ENCODE measurements around the gene GSTM3.

Gene GSTM3

GRCh38 chr1:109739738-109740614 is 862 bp downstream of the GSTM3 start:
- Histone ChIP-seq H3K9ac (ENCODE audit: low read length) (no peak overlapping the region), H3K79me2 (ENCODE audit: insufficient read depth, low read length) (no peaks in the 10 kb centered on the region), H3K4me2 (ENCODE audit: low read depth, low read length, poor library complexity, severe bottlenecking) (no peak overlapping the region), H2AFZ (ENCODE audit: low read depth, low read length, severe bottlenecking) (no peak overlapping the region), H3K36me3 (ENCODE audit: low read length) (no peaks in the 10 kb centered on the region), H4K20me1 (ENCODE audit: low read depth, low read length) (no peaks in the 10 kb centered on the region), H3K27me3 (ENCODE audit: low read length) (no peaks in the 10 kb centered on the region), H3K27ac (ENCODE audit: low read depth, low read length) (no peak overlapping the region), H3K4me3 (ENCODE audit: insufficient read depth, low read length, poor library complexity, severe bottlenecking) (no peak overlapping the region), H3F3A (ENCODE audit: insufficient read depth) (no peaks in the 10 kb centered on the region), H3K9me2 (replicated peaks; ENCODE audit: insufficient read depth, low read length) (no peaks in the 10 kb centered on the region), H3K9me3 (ENCODE audit: insufficient read depth, low read length) (no peaks in the 10 kb centered on the region)
- TF ChIP-seq EZH2phosphoT487 (conservative IDR thresholded peaks at IDR 0.05; ENCODE audit: low read length) (no peak), CTCF (IDR thresholded peaks at IDR 0.05; ENCODE audit: insufficient read depth, low read length, poor library complexity, severe bottlenecking) (no peak)

GRCh38 chr1:109733236-109733870 is 7.5 kb downstream of the GSTM3 start:
- Histone ChIP-seq H3K9me3 (ENCODE audit: insufficient read depth, low read length) (no peaks in the 10 kb centered on the region), H3K9me2 (replicated peaks; ENCODE audit: insufficient read depth, low read length) (no peaks in the 10 kb centered on the region), H3K4me2 (ENCODE audit: low read depth, low read length, poor library complexity, severe bottlenecking) (no peak overlapping the region), H3K9ac (ENCODE audit: low read length) (no peak overlapping the region), H3K79me2 (ENCODE audit: insufficient read depth, low read length) (no peaks in the 10 kb centered on the region), H4K20me1 (ENCODE audit: low read depth, low read length) (no peaks in the 10 kb centered on the region), H3K27ac (ENCODE audit: low read depth, low read length) (no peak overlapping the region), H3F3A (ENCODE audit: insufficient read depth) (no peaks in the 10 kb centered on the region), H3K36me3 (ENCODE audit: low read length) (no peaks in the 10 kb centered on the region), H3K27me3 (ENCODE audit: low read length) (no peaks in the 10 kb centered on the region), H3K4me3 (ENCODE audit: insufficient read depth, low read length, poor library complexity, severe bottlenecking) (no peak overlapping the region), H2AFZ (ENCODE audit: low read depth, low read length, severe bottlenecking) (no peak overlapping the region)
- TF ChIP-seq CTCF (IDR thresholded peaks at IDR 0.05; ENCODE audit: insufficient read depth, low read length, poor library complexity, severe bottlenecking): no peak
- TF ChIP-seq EZH2phosphoT487 (conservative IDR thresholded peaks at IDR 0.05; ENCODE audit: low read length): no peak

- Histone ChIP-seq H3K4me2 (ENCODE audit: low read depth, low read length, poor library complexity, severe bottlenecking) (no peak overlapping the region), H3K27me3 (ENCODE audit: low read length) (no peaks in the 10 kb centered on the region), H3K9me3 (ENCODE audit: insufficient read depth, low read length) (no peaks in the 10 kb centered on the region), H3K4me3 (ENCODE audit: insufficient read depth, low read length, poor library complexity, severe bottlenecking) (no peak overlapping the region), H3F3A (ENCODE audit: insufficient read depth) (no peaks in the 10 kb centered on the region), H4K20me1 (ENCODE audit: low read depth, low read length) (no peaks in the 10 kb centered on the region), H3K36me3 (ENCODE audit: low read length) (no peaks in the 10 kb centered on the region), H3K27ac (ENCODE audit: low read depth, low read length) (no peak overlapping the region), H3K9ac (ENCODE audit: low read length) (no peak overlapping the region), H3K9me2 (replicated peaks; ENCODE audit: insufficient read depth, low read length) (no peaks in the 10 kb centered on the region), H2AFZ (ENCODE audit: low read depth, low read length, severe bottlenecking) (no peak overlapping the region), H3K79me2 (ENCODE audit: insufficient read depth, low read length) (no peaks in the 10 kb centered on the region)
- no peak for TF ChIP-seq CTCF (IDR thresholded peaks at IDR 0.05; ENCODE audit: insufficient read depth, low read length, poor library complexity, severe bottlenecking)
- no peak for TF ChIP-seq EZH2phosphoT487 (conservative IDR thresholded peaks at IDR 0.05; ENCODE audit: low read length)
Measured at GRCh38 chr1:109732390-109732881, 8.4 kb downstream of the GSTM3 start.

Data from SU-DHL-6 (cell line).